Measurements from ENCODE around the gene PRR35.

DNA sequence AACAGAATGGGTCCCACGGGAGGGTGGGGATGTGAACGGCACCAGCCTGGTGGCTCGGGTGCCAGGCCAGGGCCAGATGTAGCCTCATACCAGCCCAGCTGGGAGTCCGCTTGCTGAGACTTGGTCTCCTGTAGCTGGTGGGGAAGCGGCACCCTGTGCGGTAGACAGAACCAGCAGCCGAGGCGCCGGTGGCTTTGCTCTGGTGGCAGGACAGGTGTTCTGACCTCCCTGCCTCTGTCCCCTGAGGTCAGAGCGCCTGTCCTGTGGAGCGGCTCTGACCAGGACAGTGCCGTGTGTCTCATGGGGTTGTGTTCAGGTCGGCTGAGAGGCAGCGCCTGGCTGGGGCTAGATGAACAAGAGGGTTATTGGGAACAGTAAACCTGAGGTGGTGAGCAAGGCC is 49.8 kb downstream of the PRR35 start:
- TF ChIP-seq, protein P1, sequence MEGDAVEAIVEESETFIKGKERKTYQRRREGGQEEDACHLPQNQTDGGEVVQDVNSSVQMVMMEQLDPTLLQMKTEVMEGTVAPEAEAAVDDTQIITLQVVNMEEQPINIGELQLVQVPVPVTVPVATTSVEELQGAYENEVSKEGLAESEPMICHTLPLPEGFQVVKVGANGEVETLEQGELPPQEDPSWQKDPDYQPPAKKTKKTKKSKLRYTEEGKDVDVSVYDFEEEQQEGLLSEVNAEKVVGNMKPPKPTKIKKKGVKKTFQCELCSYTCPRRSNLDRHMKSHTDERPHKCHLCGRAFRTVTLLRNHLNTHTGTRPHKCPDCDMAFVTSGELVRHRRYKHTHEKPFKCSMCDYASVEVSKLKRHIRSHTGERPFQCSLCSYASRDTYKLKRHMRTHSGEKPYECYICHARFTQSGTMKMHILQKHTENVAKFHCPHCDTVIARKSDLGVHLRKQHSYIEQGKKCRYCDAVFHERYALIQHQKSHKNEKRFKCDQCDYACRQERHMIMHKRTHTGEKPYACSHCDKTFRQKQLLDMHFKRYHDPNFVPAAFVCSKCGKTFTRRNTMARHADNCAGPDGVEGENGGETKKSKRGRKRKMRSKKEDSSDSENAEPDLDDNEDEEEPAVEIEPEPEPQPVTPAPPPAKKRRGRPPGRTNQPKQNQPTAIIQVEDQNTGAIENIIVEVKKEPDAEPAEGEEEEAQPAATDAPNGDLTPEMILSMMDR (IDR thresholded peaks at IDR 0.05): no peak
- TF ChIP-seq ZFX (IDR thresholded peaks at IDR 0.05; ENCODE audit: borderline replicate concordance): no peak

Data from 22Rv1 (cell line).